SK-N-SH treated with all-trans-retinoic acid at 6 μM for 48 hours (cell line): ENCODE results near the gene ERVMER34-1.

ENCODE experiments used
- CREB5 ChIP-seq: fragments of 250-450 bp; sonication (Bioruptor Pico); IDR thresholded peaks from 2 replicates; pipeline ENCODE4 v1.5.1; 2020; ENCODE audit warnings: low read depth, mild to moderate bottlenecking, moderate library complexity
- ESRRG ChIP-seq: fragments of 250-450 bp; sonication (Bioruptor Pico); IDR thresholded peaks from 2 replicates; pipeline ENCODE4 v1.6.1; 2021; ENCODE audit warnings: mild to moderate bottlenecking
- ISL1 ChIP-seq: fragments of 250-450 bp; sonication (Bioruptor Pico); IDR thresholded peaks from 2 replicates; pipeline ENCODE4 v2.1.2; 2022; ENCODE audit warnings: mild to moderate bottlenecking, moderate library complexity
- OSR1 ChIP-seq: fragments of 250-450 bp; sonication (Bioruptor Pico); IDR thresholded peaks from 2 replicates; pipeline ENCODE4 v1.8.0; 2022; ENCODE audit warnings: moderate library complexity, mild to moderate bottlenecking, inconsistent platforms
- PATZ1 ChIP-seq: fragments of 250-450 bp; sonication (Bioruptor Pico); IDR thresholded peaks from 2 replicates; pipeline ENCODE4 v1.8.0; 2020; ENCODE audit warnings: mild to moderate bottlenecking, moderate library complexity, borderline replicate concordance
- PPARA ChIP-seq: fragments of 250-450 bp; sonication (Bioruptor Pico); IDR thresholded peaks from 2 replicates; pipeline ENCODE4 v1.5.0; 2020; ENCODE audit warnings: mild to moderate bottlenecking, borderline replicate concordance
- RARB ChIP-seq: fragments of 250-450 bp; sonication (Bioruptor Pico); IDR thresholded peaks from 2 replicates; pipeline ENCODE4 v1.8.0; 2021; ENCODE audit warnings: mild to moderate bottlenecking, moderate library complexity
- SNAI2 ChIP-seq: fragments of 250-450 bp; sonication (Bioruptor Pico); IDR thresholded peaks from 2 replicates; pipeline ENCODE4 v1.5.0; 2020; ENCODE audit warnings: mild to moderate bottlenecking, moderate library complexity
- TCF4 ChIP-seq: fragments of 250-450 bp; sonication (Bioruptor Pico); IDR thresholded peaks from 2 replicates; pipeline ENCODE4 v1.8.0; 2021; ENCODE audit warnings: mild to moderate bottlenecking, moderate library complexity, borderline replicate concordance
- TSHZ2 ChIP-seq: fragments of 250-450 bp; sonication (Bioruptor Pico); IDR thresholded peaks from 2 replicates; pipeline ENCODE4 v1.5.0; 2020; ENCODE audit warnings: mild to moderate bottlenecking, moderate library complexity
- ZC3H10 ChIP-seq: fragments of 250-450 bp; sonication (Bioruptor Pico); IDR thresholded peaks from 2 replicates; pipeline ENCODE4 v1.5.1; 2021; ENCODE audit warnings: mild to moderate bottlenecking, moderate library complexity
- ZFP3 ChIP-seq: fragments of 250-450 bp; sonication (Bioruptor Pico); IDR thresholded peaks from 2 replicates; pipeline ENCODE4 v1.5.0; 2020; ENCODE audit warnings: mild to moderate bottlenecking, moderate library complexity
- ZFP30 ChIP-seq: fragments of 450-650 bp; formaldehyde crosslinking; IDR thresholded peaks from 2 replicates; pipeline ENCODE4 v1.5.0; 2022; ENCODE audit warnings: mild to moderate bottlenecking, moderate library complexity

GRCh38 chr4:52711272-52711671, 40.0 kb downstream of the ERVMER34-1 start:
- TF ChIP-seq TCF4, result no peak
- TF ChIP-seq PATZ1, result no peak
- no peak for TF ChIP-seq ISL1 (CRISPR knock-in tag)
- TF ChIP-seq OSR1, result no peak
- TF ChIP-seq ZC3H10 (CRISPR knock-in tag), result no peak
- no peak for TF ChIP-seq RARB
- TF ChIP-seq ZFP3 (CRISPR knock-in tag), result no peak
- TF ChIP-seq ZFP30 (CRISPR knock-in tag), result no peak
- TF ChIP-seq ESRRG, result no peak
- no peak for TF ChIP-seq PPARA (CRISPR knock-in tag)
- TF ChIP-seq SNAI2 (CRISPR knock-in tag), result no peak
- no peak for TF ChIP-seq TSHZ2
- TF ChIP-seq CREB5, result no peak
